RWPE1 (cell line): ENCODE measurements around the gene LAMC3.
A peak's percentile ranks its signal among the peaks of the same experiment; 100 is the strongest.

Experiments
- CTCF ChIA-PET: fragments of 350-600 bp; sonication (Branson Sonifier 250); formaldehyde crosslinking; extraction: SDS; loops from one replicate; lab custom pipeline; 2021; lab: Yijun Ruan, JAX
- POLR2A ChIA-PET: fragments of 400-600 bp; formaldehyde crosslinking; extraction: SDS; loops from one replicate; lab custom pipeline; 2020; ENCODE audit warnings: antibody characterized with exemption; ENCODE audit not compliant: low non-redundant PET; lab: Yijun Ruan, JAX
- DNase-seq: peaks from one replicate; pipeline ENCODE4 v3.0.0; 2012; ENCODE audit warnings: low spot score
- H3K27ac ChIP-seq: fragments of 450-650 bp; 2 replicates; pipeline ENCODE4 v1.5.1; 2017
- CTCF ChIP-seq: fragments of 450-650 bp; conservative IDR thresholded peaks from 2 replicates; pipeline ENCODE4 v1.5.1; 2017; ENCODE audit warnings: low read depth, mild to moderate bottlenecking

LAMC3 gene

GRCh38 chr9:131117762-131118145, 108.8 kb downstream of the LAMC3 start:
- ChIA-PET POLR2A (no interaction called here), CTCF (no interaction called here)
- H3K27ac ChIP-seq = no peak overlapping the region
- DNase-seq = no peak
- no peak for TF ChIP-seq CTCF

GRCh38 chr9:131119600-131119999, 110.6 kb downstream of the LAMC3 start:
- no peak for TF ChIP-seq CTCF
- POLR2A ChIA-PET = no interaction called here
- no peak overlapping the region for H3K27ac ChIP-seq
- CTCF ChIA-PET = interaction anchor here (1.0 kb wide), 1 partner anchor 217 kb away, joined by 6 read pairs; no protein-coding TSS in a partner anchor
- DNase-seq = no peak

- H3K27ac ChIP-seq = no peak overlapping the region
- no peak for TF ChIP-seq CTCF
- no peak for DNase-seq
- POLR2A ChIA-PET = no interaction called here
- CTCF ChIA-PET = no interaction called here
Observed at GRCh38 chr9:131120620-131121228, 111.8 kb downstream of the LAMC3 start.

GRCh38 chr9:131121346-131121745, 112.4 kb downstream of the LAMC3 start:
- ChIA-PET CTCF (no interaction called here), POLR2A (no interaction called here)
- TF ChIP-seq CTCF = no peak
- DNase-seq = no peak
- H3K27ac ChIP-seq = no peak overlapping the region

GRCh38 chr9:131122158-131122557, 113.2 kb downstream of the LAMC3 start:
- no peak overlapping the region for H3K27ac ChIP-seq
- CTCF ChIA-PET = interaction anchor here (0.8 kb wide), 1 partner anchor 65 kb away, joined by 3 read pairs; no protein-coding TSS in a partner anchor
- no peak for DNase-seq
- TF ChIP-seq CTCF = no peak
- POLR2A ChIA-PET = interaction anchor here (1.0 kb wide), 1 partner anchor 13 kb away, joined by 3 read pairs; no protein-coding TSS in a partner anchor

- POLR2A ChIA-PET = interaction anchor here (0.6 to 1.9 kb wide), 6 partner anchors 11 to 1755 kb away, joined by 3 to 7 read pairs (median 3); no protein-coding TSS in a partner anchor
- peak overlapping the region; percentile 76 for H3K27ac ChIP-seq
- CTCF ChIA-PET = interaction anchor here (0.6 kb wide), 1 partner anchor 1417 kb away, joined by 3 read pairs; no protein-coding TSS in a partner anchor
- DNase-seq = peak; percentile 36
- TF ChIP-seq CTCF = no peak
Observed at GRCh38 chr9:131125038-131125287, 116.0 kb downstream of the LAMC3 start.
